Ishikawa (cell line): ENCODE measurements around the gene RACGAP1.

ENCODE experiments used
- CEBPB ChIP-seq: IDR thresholded peaks from 2 replicates; pipeline ENCODE4 v1.6.1; 2012
- CREB1 ChIP-seq: IDR thresholded peaks from 2 replicates; pipeline ENCODE4 v1.6.1; 2012; ENCODE audit warnings: low read depth
- EGR1 ChIP-seq: IDR thresholded peaks from 2 replicates; pipeline ENCODE4 v1.6.1; 2012
- EP300 ChIP-seq: IDR thresholded peaks from 2 replicates; pipeline ENCODE4 v1.6.1; 2012; ENCODE audit warnings: borderline replicate concordance
- FOXM1 ChIP-seq: IDR thresholded peaks from 2 replicates; pipeline ENCODE4 v1.6.1; 2012; ENCODE audit warnings: low read depth, borderline replicate concordance
- NFIC ChIP-seq: IDR thresholded peaks from 2 replicates; pipeline ENCODE4 v1.6.1; 2012
- RAD21 ChIP-seq: IDR thresholded peaks from 2 replicates; pipeline ENCODE4 v1.6.1; 2012; ENCODE audit warnings: low read depth
- TAF1 ChIP-seq: IDR thresholded peaks from 2 replicates; pipeline ENCODE4 v1.6.1; 2012; ENCODE audit warnings: low read depth, mild to moderate bottlenecking
- TCF12 ChIP-seq: IDR thresholded peaks from 2 replicates; pipeline ENCODE4 v1.6.1; 2012; ENCODE audit warnings: low read depth
- TEAD4 ChIP-seq: IDR thresholded peaks from 2 replicates; pipeline ENCODE4 v1.6.1; 2012
- YY1 ChIP-seq: IDR thresholded peaks from 2 replicates; pipeline ENCODE4 v1.6.1; 2012; ENCODE audit warnings: low read depth
- ZBTB7A ChIP-seq: IDR thresholded peaks from 2 replicates; pipeline ENCODE4 v1.6.1; 2012; ENCODE audit warnings: low read depth
- TF ChIP-seq, protein P1 (sequence below): IDR thresholded peaks from 2 replicates; pipeline ENCODE4 v1.6.1; 2012; ENCODE audit warnings: low read depth, mild to moderate bottlenecking
- TF ChIP-seq, protein P2 (sequence below): IDR thresholded peaks from 2 replicates; pipeline ENCODE4 v1.6.1; 2012
- TF ChIP-seq, protein P3 (sequence below): IDR thresholded peaks from 2 replicates; pipeline ENCODE4 v1.6.1; 2012

Gene RACGAP1

DNA sequence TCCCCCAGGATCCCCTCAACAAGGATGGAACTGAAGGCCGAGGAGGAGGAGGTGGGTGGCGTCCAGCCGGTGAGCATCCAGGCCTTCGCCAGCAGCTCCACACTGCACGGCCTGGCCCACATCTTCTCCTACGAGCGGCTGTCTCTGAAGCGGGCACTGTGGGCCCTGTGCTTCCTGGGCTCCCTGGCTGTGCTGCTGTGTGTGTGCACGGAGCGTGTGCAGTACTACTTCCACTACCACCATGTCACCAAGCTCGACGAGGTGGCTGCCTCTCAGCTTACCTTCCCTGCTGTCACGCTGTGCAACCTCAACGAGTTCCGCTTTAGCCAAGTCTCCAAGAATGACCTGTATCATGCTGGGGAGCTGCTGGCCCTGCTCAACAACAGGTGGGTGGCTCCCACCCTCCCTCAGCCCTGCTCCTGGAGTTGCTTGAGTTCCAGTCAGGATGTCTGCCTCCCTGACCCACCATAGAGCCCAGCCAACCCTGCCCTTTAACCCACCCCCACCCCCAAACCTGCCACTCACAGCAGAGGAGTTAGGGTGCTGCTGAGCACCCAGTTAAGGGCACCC lies 33.5 kb upstream of the RACGAP1 start:
- TF ChIP-seq TCF12, result no peak
- TF ChIP-seq, protein P1, sequence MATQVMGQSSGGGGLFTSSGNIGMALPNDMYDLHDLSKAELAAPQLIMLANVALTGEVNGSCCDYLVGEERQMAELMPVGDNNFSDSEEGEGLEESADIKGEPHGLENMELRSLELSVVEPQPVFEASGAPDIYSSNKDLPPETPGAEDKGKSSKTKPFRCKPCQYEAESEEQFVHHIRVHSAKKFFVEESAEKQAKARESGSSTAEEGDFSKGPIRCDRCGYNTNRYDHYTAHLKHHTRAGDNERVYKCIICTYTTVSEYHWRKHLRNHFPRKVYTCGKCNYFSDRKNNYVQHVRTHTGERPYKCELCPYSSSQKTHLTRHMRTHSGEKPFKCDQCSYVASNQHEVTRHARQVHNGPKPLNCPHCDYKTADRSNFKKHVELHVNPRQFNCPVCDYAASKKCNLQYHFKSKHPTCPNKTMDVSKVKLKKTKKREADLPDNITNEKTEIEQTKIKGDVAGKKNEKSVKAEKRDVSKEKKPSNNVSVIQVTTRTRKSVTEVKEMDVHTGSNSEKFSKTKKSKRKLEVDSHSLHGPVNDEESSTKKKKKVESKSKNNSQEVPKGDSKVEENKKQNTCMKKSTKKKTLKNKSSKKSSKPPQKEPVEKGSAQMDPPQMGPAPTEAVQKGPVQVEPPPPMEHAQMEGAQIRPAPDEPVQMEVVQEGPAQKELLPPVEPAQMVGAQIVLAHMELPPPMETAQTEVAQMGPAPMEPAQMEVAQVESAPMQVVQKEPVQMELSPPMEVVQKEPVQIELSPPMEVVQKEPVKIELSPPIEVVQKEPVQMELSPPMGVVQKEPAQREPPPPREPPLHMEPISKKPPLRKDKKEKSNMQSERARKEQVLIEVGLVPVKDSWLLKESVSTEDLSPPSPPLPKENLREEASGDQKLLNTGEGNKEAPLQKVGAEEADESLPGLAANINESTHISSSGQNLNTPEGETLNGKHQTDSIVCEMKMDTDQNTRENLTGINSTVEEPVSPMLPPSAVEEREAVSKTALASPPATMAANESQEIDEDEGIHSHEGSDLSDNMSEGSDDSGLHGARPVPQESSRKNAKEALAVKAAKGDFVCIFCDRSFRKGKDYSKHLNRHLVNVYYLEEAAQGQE, result no peak
- no peak for TF ChIP-seq CEBPB
- no peak for TF ChIP-seq RAD21
- TF ChIP-seq CREB1, result no peak
- no peak for TF ChIP-seq FOXM1
- no peak for TF ChIP-seq TEAD4
- TF ChIP-seq, protein P2, sequence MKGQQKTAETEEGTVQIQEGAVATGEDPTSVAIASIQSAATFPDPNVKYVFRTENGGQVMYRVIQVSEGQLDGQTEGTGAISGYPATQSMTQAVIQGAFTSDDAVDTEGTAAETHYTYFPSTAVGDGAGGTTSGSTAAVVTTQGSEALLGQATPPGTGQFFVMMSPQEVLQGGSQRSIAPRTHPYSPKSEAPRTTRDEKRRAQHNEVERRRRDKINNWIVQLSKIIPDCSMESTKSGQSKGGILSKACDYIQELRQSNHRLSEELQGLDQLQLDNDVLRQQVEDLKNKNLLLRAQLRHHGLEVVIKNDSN, result no peak
- no peak for TF ChIP-seq ZBTB7A
- no peak for TF ChIP-seq EGR1
- TF ChIP-seq YY1, result no peak
- TF ChIP-seq NFIC, result no peak
- no peak for TF ChIP-seq EP300
- TF ChIP-seq, protein P3, sequence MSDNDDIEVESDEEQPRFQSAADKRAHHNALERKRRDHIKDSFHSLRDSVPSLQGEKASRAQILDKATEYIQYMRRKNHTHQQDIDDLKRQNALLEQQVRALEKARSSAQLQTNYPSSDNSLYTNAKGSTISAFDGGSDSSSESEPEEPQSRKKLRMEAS, result no peak
- no peak for TF ChIP-seq TAF1

DNA sequence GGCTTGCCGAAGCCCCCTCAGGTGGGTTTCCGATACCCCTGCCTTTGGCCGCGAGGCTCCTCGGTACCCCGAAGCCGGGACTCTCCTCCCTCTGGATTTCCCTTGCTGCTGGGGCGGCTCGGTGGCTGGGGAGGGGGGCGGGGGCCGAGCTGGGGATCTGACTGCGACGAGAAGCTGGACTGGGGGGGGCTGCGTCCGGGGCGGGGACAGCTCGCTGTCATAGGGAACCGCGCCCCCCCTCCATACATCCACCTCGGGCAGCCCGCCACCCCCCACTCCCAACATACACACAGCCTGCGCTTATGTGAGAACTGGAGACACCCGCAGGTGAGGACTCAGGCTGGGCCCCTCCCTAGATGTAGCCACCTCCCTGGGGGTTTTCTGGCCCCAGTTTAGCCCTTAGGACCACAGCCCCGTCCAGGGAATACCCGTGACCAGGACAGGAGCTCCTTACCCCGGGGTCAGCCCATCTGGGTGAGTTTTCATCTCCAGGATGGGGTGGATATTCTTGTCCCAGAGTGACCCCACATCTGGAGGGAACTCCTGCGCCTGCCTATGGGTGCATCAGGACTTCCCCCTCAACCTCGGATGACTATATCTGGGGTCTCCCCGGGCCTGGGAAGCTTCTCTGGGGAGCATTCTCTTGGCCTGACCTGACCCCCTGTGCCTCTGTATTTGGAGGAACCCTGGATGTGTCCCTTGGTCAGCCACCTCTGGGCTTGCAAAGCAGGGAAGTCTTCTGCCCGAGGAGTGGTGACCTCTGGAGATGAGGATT lies 32.8 kb upstream of the RACGAP1 start:
- TF ChIP-seq CREB1, result no peak
- no peak for TF ChIP-seq FOXM1

DNA sequence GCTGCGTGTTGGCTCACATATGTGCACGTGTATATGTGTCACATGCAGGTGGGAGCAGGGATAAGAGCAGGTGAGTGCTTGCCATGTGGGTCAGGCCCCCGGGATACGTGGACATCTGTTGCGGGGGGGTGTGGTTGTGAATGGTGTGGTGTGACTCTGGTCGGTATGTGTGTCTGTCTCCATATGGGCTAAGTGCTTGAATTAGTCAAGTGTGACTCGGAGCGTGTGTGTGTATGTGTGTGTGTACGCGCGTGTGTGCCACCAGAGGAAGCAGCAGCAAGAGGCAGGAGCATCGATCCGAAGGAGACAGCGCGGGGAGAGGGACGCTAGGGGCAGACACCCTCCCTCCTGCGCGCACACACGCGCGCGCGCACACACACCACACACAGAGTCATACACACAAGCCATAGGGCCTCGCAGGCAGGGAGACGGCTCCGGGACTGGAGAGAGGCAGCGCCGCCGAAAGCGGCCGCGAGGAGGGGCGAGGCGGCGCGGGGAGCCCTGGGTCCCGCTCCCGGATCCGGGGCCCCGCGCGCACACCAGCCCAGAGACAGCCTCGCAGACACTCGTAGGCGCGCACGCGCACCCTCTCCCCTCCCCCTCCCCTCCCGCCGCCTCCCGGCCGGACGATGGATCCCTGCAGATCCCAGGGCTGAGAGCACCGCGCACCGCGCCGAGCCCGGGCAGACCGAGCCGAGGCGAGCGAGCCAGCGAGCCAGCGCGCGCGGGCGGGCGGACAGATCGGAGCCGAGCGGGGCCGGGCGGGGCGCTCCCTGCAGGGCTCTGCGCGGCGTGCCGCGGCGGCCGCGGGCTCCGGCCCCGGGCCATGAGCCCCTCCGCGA lies 31.9 kb upstream of the RACGAP1 start, which contains the start of gene ASIC1:
TSS of gene ASIC1 (plus strand) at position 597 of the 842 bp plus-strand sequence. CDS start 1,171 bp downstream, outside the sequence.
- TF ChIP-seq RAD21 (no peak), TEAD4 (no peak), ZBTB7A (no peak), TCF12 (peak; percentile 49; the same call in 1 of the 2 replicates), YY1 (no peak), FOXM1 (no peak), EP300 (no peak), TAF1 (peak; percentile 37; the same call in 1 of the 2 replicates), CREB1 (no peak)
- TF ChIP-seq, protein P2, result no peak
- TF ChIP-seq, protein P3, result no peak; the same call in none of the 2 replicates

DNA sequence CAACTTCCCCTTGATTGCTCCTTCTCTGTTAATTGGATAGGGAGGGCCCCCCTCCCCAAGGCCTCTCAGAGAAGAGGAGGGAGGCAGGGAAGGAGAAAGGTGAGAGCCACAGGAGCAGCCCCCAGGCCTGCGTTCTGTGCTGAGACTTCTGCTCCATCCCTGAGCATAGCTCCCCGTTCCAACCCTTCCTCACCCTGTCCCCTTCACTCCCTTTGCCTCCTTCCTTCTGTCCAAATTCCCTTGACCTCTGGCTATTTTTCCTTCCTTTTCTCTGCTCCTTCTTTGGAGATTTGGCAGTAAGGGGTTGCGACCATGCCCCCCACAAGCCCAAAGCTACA lies 31.3 kb upstream of the RACGAP1 start:
- TF ChIP-seq RAD21, result no peak
- no peak for TF ChIP-seq EGR1
- TF ChIP-seq, protein P2, result no peak
- no peak for TF ChIP-seq CEBPB
- no peak for TF ChIP-seq ZBTB7A
- no peak for TF ChIP-seq CREB1
- TF ChIP-seq, protein P1, result no peak
- TF ChIP-seq, protein P3, result no peak
- no peak for TF ChIP-seq FOXM1
